Testis (tissue), 3 donors: Measurements from ENCODE around the gene LSM10. TPM values are rescaled to one million over a fixed set of nuclear protein-coding genes. Genes with fewer than 3 reads are reported as not detected.

ENCODE experiments used
- DNase-seq: peaks from one replicate; pipeline ENCODE4 v3.0.0-alpha.2; 2019
- H3K27ac ChIP-seq, 2 donors: fragments of 200-600 bp; sonication (generic); one replicate each; pipeline ENCODE4 v1.5.1; 2019
- H3K27me3 ChIP-seq: fragments of 200-600 bp; sonication (generic); one replicate; pipeline ENCODE4 v1.5.1; 2019
- H3K36me3 ChIP-seq: fragments of 200-600 bp; sonication (generic); one replicate; pipeline ENCODE4 v1.5.1; 2017; ENCODE audit warnings: low read depth; ENCODE audit errors: missing control alignments
- H3K4me1 ChIP-seq: fragments of 200-600 bp; sonication (generic); one replicate; pipeline ENCODE4 v1.5.1; 2019
- H3K4me3 ChIP-seq, 2 donors: fragments of 200-600 bp; sonication (generic); one replicate each; pipeline ENCODE4 v1.5.1; 2017 to 2019
- H3K9me3 ChIP-seq: fragments of 200-600 bp; sonication (generic); one replicate; pipeline ENCODE4 v1.5.1; 2017
- POLR2A ChIP-seq: fragments of 450-650 bp; IDR thresholded peaks from one replicate; pipeline ENCODE4 v1.6.1; 2017; ENCODE audit warnings: antibody characterized with exemption, mild to moderate bottlenecking, moderate library complexity
- WGBS, 2 donors: methylation state at CpG; one replicate each; pipeline ENCODE4 v1.1.5; 2018; 5-methylcytosine and 5-hydroxymethylcytosine counted together
- intact Hi-C: fragments of 100-400 bp; cut with DNase I; formaldehyde crosslinking; loops from one replicate; pipeline ENCODE4 v1.15.1; 2023; ENCODE audit warnings: low total_unique reads
- polyA plus RNA-seq: library from polyadenylated mRNA; stranded (reverse); fragments of 350-450 nt; fragmentation: Illumina TruSeq; extraction: RNeasy Lipid Tissue Mini Kit (QIAGEN cat#74804); gene quantifications from one replicate; pipeline ENCODE4 v1.2.3, GENCODE V29; 2014; ENCODE audit warnings: low read depth, low replicate concordance; ENCODE audit not compliant: insufficient read depth
- small RNA-seq, 2 donors: library from RNA; depleted of rRNA; stranded (forward); fragments of <200 nt; gene quantifications; one replicate each; pipeline ENCODE3, GENCODE V24; 2016
- total RNA-seq, 2 donors: library from RNA; depleted of rRNA; stranded (reverse); fragments of >200 nt; gene quantifications; one replicate each; pipeline ENCODE4 v1.2.3, GENCODE V29; 2016
- TF ChIP-seq, protein P1 (sequence below), 3 experiments: fragments of 450-650 bp in 2 of 3; fragments of 200-600 bp in 1 of 3; sonication (generic) in 1 of 3; IDR thresholded peaks; one replicate each; pipeline ENCODE4 v1.5.1; 2016 to 2019; ENCODE audit warnings: antibody characterized with exemption in 3 of 3, mild to moderate bottlenecking in 2 of 3, moderate library complexity in 1 of 3

Gene LSM10
- total and polyA plus RNA-seq, 3 donors from 2014 or later: 69.1 to 106 (median 73.6) TPM

DNA sequence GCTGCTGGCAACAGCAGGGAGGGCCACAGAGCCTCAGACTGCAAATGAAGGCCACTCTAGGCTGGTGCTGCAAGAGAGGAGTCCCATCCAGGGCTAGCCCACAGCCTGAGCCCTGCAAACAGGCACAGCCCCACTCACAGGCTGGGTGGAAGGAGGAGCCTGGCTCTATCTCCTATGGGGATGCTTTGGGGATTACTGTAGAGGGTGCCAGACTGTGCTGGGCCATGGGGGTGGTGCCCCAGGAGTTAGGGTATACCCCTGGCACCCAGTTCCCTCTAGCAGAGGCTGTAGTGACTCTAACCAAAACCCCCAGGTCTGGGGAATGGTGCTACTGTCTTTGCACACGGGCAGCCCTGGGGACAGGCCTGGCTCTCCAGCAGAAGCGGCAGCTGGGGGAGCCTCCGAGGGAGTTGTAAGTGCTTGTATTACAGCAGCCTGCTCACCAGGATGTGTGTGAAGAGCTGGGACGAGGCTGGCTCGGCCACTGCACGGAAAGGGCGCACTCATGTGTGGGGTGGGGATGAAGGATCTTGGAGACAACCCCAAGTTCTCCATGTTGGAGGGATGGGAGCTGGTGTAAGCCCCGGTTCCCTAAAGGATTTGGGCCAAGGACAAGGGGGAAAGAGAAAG lies 50.9 kb downstream of the LSM10 start:
- Histone ChIP-seq H3K27me3 (no peaks in the 10 kb centered on the region), H3K4me1 (peaks cover 28% of the 10 kb centered on the region), H3K36me3 (no peaks in the 10 kb centered on the region), H3K4me3 (no peak overlapping the region), H3K9me3 (no peaks in the 10 kb centered on the region), H3K27ac (no peak overlapping the region)
- DNase-seq: no peak
- intact Hi-C loops: no loop called here
- 84 to 89% methylated on average over 8 of the region's 8 CpGs for WGBS, 2 donors
- no peak for TF ChIP-seq POLR2A

DNA sequence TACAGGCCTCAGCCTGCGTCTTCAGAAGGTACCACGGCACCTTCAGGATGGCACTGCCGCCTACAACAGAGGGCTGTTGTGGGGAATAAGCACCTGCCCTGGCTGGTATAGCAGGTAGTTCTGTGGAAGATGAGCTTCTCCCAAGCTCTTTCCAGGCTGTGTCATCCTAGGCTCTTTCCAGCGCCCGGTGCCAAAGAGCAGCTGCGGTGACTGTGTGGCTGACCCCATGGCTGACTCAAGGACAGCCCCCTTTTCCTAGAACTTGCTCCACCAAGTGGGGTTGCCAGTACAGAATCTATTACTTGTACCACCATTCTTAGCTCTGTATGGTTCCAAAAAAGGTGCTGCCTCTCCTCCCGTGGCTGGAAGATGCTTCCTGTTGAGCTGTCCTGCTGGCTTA lies 52.4 kb downstream of the LSM10 start:
- Histone ChIP-seq H3K36me3 (no peaks in the 10 kb centered on the region), H3K4me1 (peaks cover 22% of the 10 kb centered on the region), H3K27me3 (no peaks in the 10 kb centered on the region), H3K4me3 (no peak overlapping the region), H3K9me3 (no peaks in the 10 kb centered on the region), H3K27ac (no peak overlapping the region)
- no peak for TF ChIP-seq POLR2A
- TF ChIP-seq, protein P1, sequence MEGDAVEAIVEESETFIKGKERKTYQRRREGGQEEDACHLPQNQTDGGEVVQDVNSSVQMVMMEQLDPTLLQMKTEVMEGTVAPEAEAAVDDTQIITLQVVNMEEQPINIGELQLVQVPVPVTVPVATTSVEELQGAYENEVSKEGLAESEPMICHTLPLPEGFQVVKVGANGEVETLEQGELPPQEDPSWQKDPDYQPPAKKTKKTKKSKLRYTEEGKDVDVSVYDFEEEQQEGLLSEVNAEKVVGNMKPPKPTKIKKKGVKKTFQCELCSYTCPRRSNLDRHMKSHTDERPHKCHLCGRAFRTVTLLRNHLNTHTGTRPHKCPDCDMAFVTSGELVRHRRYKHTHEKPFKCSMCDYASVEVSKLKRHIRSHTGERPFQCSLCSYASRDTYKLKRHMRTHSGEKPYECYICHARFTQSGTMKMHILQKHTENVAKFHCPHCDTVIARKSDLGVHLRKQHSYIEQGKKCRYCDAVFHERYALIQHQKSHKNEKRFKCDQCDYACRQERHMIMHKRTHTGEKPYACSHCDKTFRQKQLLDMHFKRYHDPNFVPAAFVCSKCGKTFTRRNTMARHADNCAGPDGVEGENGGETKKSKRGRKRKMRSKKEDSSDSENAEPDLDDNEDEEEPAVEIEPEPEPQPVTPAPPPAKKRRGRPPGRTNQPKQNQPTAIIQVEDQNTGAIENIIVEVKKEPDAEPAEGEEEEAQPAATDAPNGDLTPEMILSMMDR (IDR thresholded peaks at IDR 0.05): no peak
- WGBS, 2 donors: 89 to 91% methylated on average over 7 of the region's 7 CpGs
- DNase-seq: no peak
- intact Hi-C loops: no loop called here

DNA sequence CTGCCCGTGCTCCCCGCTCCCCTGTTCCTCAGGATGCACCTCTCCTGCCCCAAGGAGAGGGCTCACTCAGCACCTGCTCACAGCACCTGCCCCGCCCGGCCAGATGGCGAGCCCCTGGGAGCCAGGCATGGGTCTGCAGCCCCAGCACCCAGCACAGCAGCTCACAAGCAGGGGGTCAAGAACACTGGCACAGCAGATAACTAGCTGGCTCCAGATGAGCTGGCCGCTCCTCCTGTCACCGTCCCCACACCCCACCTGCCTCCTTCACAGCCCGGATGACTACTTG lies 53.4 kb downstream of the LSM10 start:
- Histone ChIP-seq H3K9me3 (no peaks in the 10 kb centered on the region), H3K27me3 (no peaks in the 10 kb centered on the region), H3K36me3 (no peaks in the 10 kb centered on the region), H3K27ac (no peak overlapping the region), H3K4me3 (no peak overlapping the region), H3K4me1 (peaks cover 19% of the 10 kb centered on the region)
- no peak for DNase-seq
- 85 to 91% methylated on average over 8 of the region's 8 CpGs for WGBS, 2 donors
- TF ChIP-seq, protein P1 (IDR thresholded peaks at IDR 0.05): no peak
- TF ChIP-seq POLR2A: no peak
- intact Hi-C loops: no loop called here

DNA sequence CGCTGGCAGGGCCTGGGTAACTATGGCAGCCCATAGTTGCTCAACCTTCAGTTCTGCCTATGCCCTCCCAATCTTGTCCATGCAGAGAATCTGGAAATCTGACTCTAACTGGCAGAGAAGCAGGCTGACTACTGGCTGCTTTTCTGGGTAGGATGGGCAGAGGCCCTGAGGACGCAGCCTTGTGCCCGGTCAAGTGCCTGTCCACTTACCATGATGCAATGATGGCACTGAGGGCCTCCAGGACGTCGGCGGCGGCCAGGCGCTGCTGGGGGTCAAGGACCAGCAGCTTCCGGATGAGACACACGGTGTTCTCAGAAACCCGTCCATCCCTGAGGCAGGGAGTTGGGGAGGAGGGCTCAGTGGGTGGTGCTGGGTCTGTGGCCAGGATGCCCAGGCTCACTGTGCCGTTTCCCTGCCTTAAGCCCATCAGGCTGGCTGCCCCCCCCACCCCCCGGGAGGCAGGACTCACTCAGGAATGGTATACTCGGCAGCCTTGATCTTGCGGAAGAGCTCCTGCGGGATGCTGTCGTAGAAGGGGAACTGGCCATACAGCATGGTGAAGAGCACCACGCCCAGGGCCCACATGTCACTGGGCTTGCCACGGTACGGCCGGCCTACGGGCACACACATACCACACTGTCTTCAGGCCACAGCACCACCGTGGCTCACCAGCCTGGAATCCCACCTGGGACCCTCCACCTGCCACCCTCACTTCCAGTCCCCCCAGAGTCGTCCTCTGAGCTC lies 53.9 kb downstream of the LSM10 start:
- Histone ChIP-seq H3K36me3 (no peaks in the 10 kb centered on the region), H3K27ac (no peak overlapping the region), H3K4me1 (peaks cover 22% of the 10 kb centered on the region), H3K9me3 (no peaks in the 10 kb centered on the region), H3K4me3 (no peak overlapping the region), H3K27me3 (no peaks in the 10 kb centered on the region)
- 83 to 90% methylated on average over 20 to 22 of the region's 24 CpGs for WGBS, 2 donors
- DNase-seq: no peak
- TF ChIP-seq POLR2A: no peak
- TF ChIP-seq, protein P1 (IDR thresholded peaks at IDR 0.05): no peak
- intact Hi-C loops: no loop called here

Small RNA genes lying within 50 kb of the gene (small RNA-seq; reads per million reads assigned to genes)
- gene RNU4-27P (0 reads per million in 2 donors), gene SNORA63C (0 reads per million in 2 donors)

Other genes starting within 250 kb of the LSM10 start
- 100 to 1,000 TPM; 109 to 146 TPM for gene TRAPPC3, start 248.4 kb downstream of the LSM10 start, total RNA-seq
- 111 TPM for gene TRAPPC3, start 248.4 kb downstream of the LSM10 start, polyA plus RNA-seq
- gene MAP7D1, start 241.7 kb downstream of the LSM10 start, total RNA-seq: 10 to 100 TPM; 45.4 to 59.6 TPM
- gene MAP7D1, start 241.7 kb downstream of the LSM10 start, polyA plus RNA-seq: 50.2 TPM
- gene THRAP3, start 173.5 kb downstream of the LSM10 start, total RNA-seq: 100 to 1,000 TPM in 1 of 2 donors, 10 to 100 TPM in 1; 93.0 to 112 TPM
- 72.5 TPM for gene THRAP3, start 173.5 kb downstream of the LSM10 start, polyA plus RNA-seq
- gene SH3D21, start 91.5 kb downstream of the LSM10 start, total RNA-seq: 10 to 100 TPM in 1 of 2 donors, 1 to 10 TPM in 1; 6.8 to 12.8 TPM
- 14.9 TPM for gene SH3D21, start 91.5 kb downstream of the LSM10 start, polyA plus RNA-seq
- gene EVA1B, start 74.3 kb downstream of the LSM10 start, total RNA-seq: 10 to 100 TPM in 1 of 2 donors, 1 to 10 TPM in 1; 9.1 to 19.4 TPM
- 9.6 TPM for gene EVA1B, start 74.3 kb downstream of the LSM10 start, polyA plus RNA-seq
- gene STK40, start 12.0 kb downstream of the LSM10 start, total RNA-seq: 100 to 1,000 TPM; 140 to 159 TPM
- 126 TPM for gene STK40, start 12.0 kb downstream of the LSM10 start, polyA plus RNA-seq
- gene OSCP1, start 52.5 kb upstream of the LSM10 start, total RNA-seq: 10 to 100 TPM; 50.7 to 72.1 TPM
- 199 TPM for gene OSCP1, start 52.5 kb upstream of the LSM10 start, polyA plus RNA-seq
- gene MRPS15, start 66.5 kb upstream of the LSM10 start, total RNA-seq: 100 to 1,000 TPM; 101 to 126 TPM
- 349 TPM for gene MRPS15, start 66.5 kb upstream of the LSM10 start, polyA plus RNA-seq
- gene CSF3R, start 85.0 kb upstream of the LSM10 start, total RNA-seq: 1 to 10 TPM; 2.0 to 4.9 TPM
- gene CSF3R, start 85.0 kb upstream of the LSM10 start, polyA plus RNA-seq: 3.8 TPM